K562 (cell line): ENCODE data around the gene EMC9. TPM values are rescaled to one million over a fixed set of nuclear protein-coding genes. Genes with fewer than 3 reads are reported as not detected.

Experiments
- ARID4B ChIP-seq: sonication (generic); formaldehyde crosslinking; IDR thresholded peaks from 2 replicates; pipeline ENCODE4 v1.8.0; 2022; ENCODE audit warnings: mild to moderate bottlenecking, missing genetic modification reagents
- CHD1 ChIP-seq: fragments of 200-600 bp; sonication (generic); IDR thresholded peaks from one replicate; pipeline ENCODE4 v1.6.1; 2012; ENCODE audit warnings: mild to moderate bottlenecking, moderate library complexity, low read length, inconsistent platforms
- CTBP1 ChIP-seq: fragments of 450-650 bp; IDR thresholded peaks from 2 replicates; pipeline ENCODE4 v1.6.1; 2016; ENCODE audit warnings: borderline replicate concordance
- E2F4 ChIP-seq: sonication (generic); formaldehyde crosslinking; IDR thresholded peaks from 2 replicates; pipeline ENCODE4 v1.8.0; 2022; ENCODE audit warnings: mild to moderate bottlenecking, low read depth, missing genetic modification reagents
- ESRRB ChIP-seq: fragments of 250-450 bp; sonication (Bioruptor Pico); IDR thresholded peaks from 2 replicates; pipeline ENCODE4 v1.5.0; 2020; ENCODE audit warnings: mild to moderate bottlenecking, moderate library complexity, borderline replicate concordance
- EZH2 ChIP-seq: IDR thresholded peaks from 2 replicates; pipeline ENCODE4 v1.6.1; 2012; ENCODE audit warnings: low read depth, mild to moderate bottlenecking, inconsistent platforms, low read length, borderline replicate concordance
- FOSL1 ChIP-seq: fragments of 200-800 bp; sonication (Bioruptor generic); conservative IDR thresholded peaks from 2 replicates; pipeline ENCODE4 v1.6.1; 2016; ENCODE audit warnings: missing genetic modification characterization, missing compliant biosample characterization
- ILF3 ChIP-seq: fragments of 450-650 bp; IDR thresholded peaks from 2 replicates; pipeline ENCODE4 v1.6.1; 2018; ENCODE audit warnings: antibody characterized with exemption, mild to moderate bottlenecking, moderate library complexity, borderline replicate concordance
- MAZ ChIP-seq, 2 experiments: fragments of 450-650 bp in 1 of 2; sonication (generic) in 1 of 2; formaldehyde crosslinking; IDR thresholded peaks in 1 of 2; conservative IDR thresholded peaks in 1 of 2; 2 replicates each; pipeline versions ENCODE4 v1.4.0 to v1.5.0; 2020; ENCODE audit warnings: mild to moderate bottlenecking in 1 of 2, missing genetic modification reagents in 1 of 2
- NFRKB ChIP-seq: fragments of 450-650 bp; IDR thresholded peaks from 2 replicates; pipeline ENCODE4 v1.6.1; 2016; ENCODE audit warnings: low read depth
- NUFIP1 ChIP-seq: fragments of 450-650 bp; IDR thresholded peaks from 2 replicates; pipeline ENCODE4 v1.6.1; 2018; ENCODE audit not compliant: partially characterized antibody
- RBFOX2 ChIP-seq: fragments of 200-400 bp; formaldehyde crosslinking; IDR thresholded peaks from 2 replicates; pipeline ENCODE4 v1.6.1; 2017; ENCODE audit warnings: low read depth, mild to moderate bottlenecking, low read length, moderate library complexity
- SAP30 ChIP-seq: fragments of 200-600 bp; sonication (generic); IDR thresholded peaks from 2 replicates; pipeline ENCODE4 v1.6.1; 2012; ENCODE audit warnings: borderline replicate concordance, low read depth, mild to moderate bottlenecking, moderate library complexity, low read length, control low read depth, inconsistent platforms; ENCODE audit not compliant: insufficient read depth, poor library complexity, severe bottlenecking
- SMARCB1 ChIP-seq: IDR thresholded peaks from 2 replicates; pipeline ENCODE4 v1.6.1; 2011; ENCODE audit warnings: improper control_type of control experiment, low read depth; ENCODE audit not compliant: insufficient read length
- SMC3 ChIP-seq: conservative IDR thresholded peaks from 2 replicates; pipeline ENCODE4 v1.6.1; 2011; ENCODE audit warnings: low read depth, low read length, improper control_type of control experiment; ENCODE audit not compliant: insufficient read depth
- SREBF1 ChIP-seq: fragments of 150-350 bp; IDR thresholded peaks from 2 replicates; pipeline ENCODE4 v1.6.1; 2014; ENCODE audit warnings: antibody characterized with exemption, low read depth, low read length, borderline replicate concordance
- ZNF224 ChIP-seq: sonication (generic); formaldehyde crosslinking; IDR thresholded peaks from 2 replicates; pipeline ENCODE4 v1.8.0; 2022; ENCODE audit warnings: mild to moderate bottlenecking, missing genetic modification reagents
- ZNF354B ChIP-seq: fragments of 250-450 bp; sonication (Bioruptor Pico); IDR thresholded peaks from 2 replicates; pipeline ENCODE4 v1.4.0; 2020
- ZNF668 ChIP-seq: fragments of 250-450 bp; sonication (Bioruptor Pico); IDR thresholded peaks from 2 replicates; pipeline ENCODE4 v1.8.0; 2022; ENCODE audit warnings: mild to moderate bottlenecking, inconsistent platforms
- polyA plus RNA-seq, 8 experiments: library from polyadenylated mRNA; depleted of rRNA in 4 of 8; stranded (reverse) in 5 of 8; unstranded in 3 of 8; fragments of >200 nt; fragmentation: Nextera tagmentation in 2 of 8; fragmentation: Illumina TruSeq in 1 of 8; extraction: Ambion mirVana in 2 of 8; extraction: Trizol in 1 of 8; gene quantifications; 2 replicates each; pipeline versions ENCODE4 v1.2.1 to v1.2.3, GENCODE V29; 2011 to 2014; ENCODE audit warnings: inconsistent platforms in 1 of 8, missing spikeins in 1 of 8
- total RNA-seq, 7 experiments: library from RNA; depleted of rRNA in 6 of 7; stranded (reverse); fragments of >200 nt in 6 of 7; fragmentation: Illumina TruSeq in 2 of 7; extraction: Trizol in 2 of 7; gene quantifications; 2 replicates each; pipeline versions ENCODE4 v1.2.1 to v1.2.3, GENCODE V29; 2011 to 2021; ENCODE audit warnings: low replicate concordance in 1 of 7
- TF ChIP-seq, protein P1 (sequence below): sonication (generic); formaldehyde crosslinking; IDR thresholded peaks from 2 replicates; pipeline ENCODE4 v1.8.0; 2022; ENCODE audit warnings: missing genetic modification reagents, mild to moderate bottlenecking, borderline replicate concordance

Gene EMC9
- total and polyA plus RNA-seq, 9 of the 15 experiments (the other 6 are each of a cell fraction or from before 2014, with no cell fraction given), result 3.1 to 13.2 (median 7.8) TPM

DNA sequence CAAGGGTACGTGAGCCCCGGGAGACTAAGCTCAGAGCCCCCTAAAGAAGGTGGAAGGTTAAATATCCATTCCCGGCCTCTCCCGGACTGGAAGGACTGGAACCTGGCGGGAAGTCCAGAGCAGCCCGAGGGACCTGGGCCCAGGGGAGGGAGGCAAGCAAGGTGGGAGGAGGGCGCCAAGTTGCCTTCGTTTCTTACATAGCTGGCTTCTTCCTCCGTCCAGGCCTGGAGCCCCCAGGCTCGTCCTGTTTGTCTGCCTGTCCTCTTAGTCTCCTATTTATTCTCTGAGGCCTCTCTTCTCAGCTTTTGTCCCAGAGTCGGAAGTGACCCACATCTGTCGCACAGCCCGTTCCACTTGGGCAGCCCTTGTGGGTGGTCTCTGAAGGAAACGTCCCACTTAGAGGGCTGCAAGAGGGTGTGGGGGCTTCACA, 46.5 kb downstream of the EMC9 start (continued):
- TF ChIP-seq ARID4B (CRISPR knock-in tag), result 0 out of 2 replicates have a peak, but pooled peaks have one; percentile 14
- TF ChIP-seq E2F4 (CRISPR knock-in tag), result no peak
- TF ChIP-seq ESRRB, result no peak
- no peak for TF ChIP-seq ZNF354B (CRISPR knock-in tag)
- no peak for TF ChIP-seq MAZ (CRISPR knock-in tag; conservative IDR thresholded peaks at IDR 0.05 in 1 of 2, IDR thresholded peaks at IDR 0.05 in 1 of 2)
- 0 out of 2 replicates have a peak, but pooled peaks have one; percentile 23 for TF ChIP-seq ILF3
- no peak for TF ChIP-seq NFRKB
- TF ChIP-seq ZNF224 (CRISPR knock-in tag), result no peak
- TF ChIP-seq SMARCB1, result no peak
- TF ChIP-seq FOSL1 (tag), result no peak
- TF ChIP-seq, protein P1, sequence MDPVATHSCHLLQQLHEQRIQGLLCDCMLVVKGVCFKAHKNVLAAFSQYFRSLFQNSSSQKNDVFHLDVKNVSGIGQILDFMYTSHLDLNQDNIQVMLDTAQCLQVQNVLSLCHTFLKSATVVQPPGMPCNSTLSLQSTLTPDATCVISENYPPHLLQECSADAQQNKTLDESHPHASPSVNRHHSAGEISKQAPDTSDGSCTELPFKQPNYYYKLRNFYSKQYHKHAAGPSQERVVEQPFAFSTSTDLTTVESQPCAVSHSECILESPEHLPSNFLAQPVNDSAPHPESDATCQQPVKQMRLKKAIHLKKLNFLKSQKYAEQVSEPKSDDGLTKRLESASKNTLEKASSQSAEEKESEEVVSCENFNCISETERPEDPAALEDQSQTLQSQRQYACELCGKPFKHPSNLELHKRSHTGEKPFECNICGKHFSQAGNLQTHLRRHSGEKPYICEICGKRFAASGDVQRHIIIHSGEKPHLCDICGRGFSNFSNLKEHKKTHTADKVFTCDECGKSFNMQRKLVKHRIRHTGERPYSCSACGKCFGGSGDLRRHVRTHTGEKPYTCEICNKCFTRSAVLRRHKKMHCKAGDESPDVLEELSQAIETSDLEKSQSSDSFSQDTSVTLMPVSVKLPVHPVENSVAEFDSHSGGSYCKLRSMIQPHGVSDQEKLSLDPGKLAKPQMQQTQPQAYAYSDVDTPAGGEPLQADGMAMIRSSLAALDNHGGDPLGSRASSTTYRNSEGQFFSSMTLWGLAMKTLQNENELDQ (CRISPR knock-in tag), result no peak
- TF ChIP-seq SMC3, result no peak
- TF ChIP-seq ZNF668 (CRISPR knock-in tag), result no peak
- no peak for TF ChIP-seq CTBP1
- no peak for TF ChIP-seq NUFIP1
- no peak for TF ChIP-seq SREBF1
- TF ChIP-seq RBFOX2, result peak; percentile 31
- no peak for TF ChIP-seq EZH2
- peak; percentile 1 for TF ChIP-seq SAP30
- no peak for TF ChIP-seq CHD1
